WTC11 (cell line): ENCODE results near the gene FGFR1OP2.

Experiments
- ATF1 ChIP-seq: sonication (generic); formaldehyde crosslinking; IDR thresholded peaks from 2 replicates; pipeline ENCODE4 v1.8.1; 2023; ENCODE audit warnings: mild to moderate bottlenecking, moderate library complexity, missing genetic modification reagents
- CREB1 ChIP-seq: sonication (generic); formaldehyde crosslinking; IDR thresholded peaks from 2 replicates; pipeline ENCODE4 v1.8.0; 2023; ENCODE audit warnings: mild to moderate bottlenecking, missing genetic modification reagents
- CTCF ChIP-seq: fragments of 200-600 bp; IDR thresholded peaks from 2 replicates; pipeline ENCODE4 v1.8.0; 2022; ENCODE audit warnings: antibody characterized with exemption
- E2F4 ChIP-seq: sonication (generic); formaldehyde crosslinking; IDR thresholded peaks from 2 replicates; pipeline ENCODE4 v1.8.1; 2022; ENCODE audit warnings: low read depth, mild to moderate bottlenecking, moderate library complexity, missing genetic modification reagents, borderline replicate concordance
- IRF2 ChIP-seq: sonication (generic); formaldehyde crosslinking; IDR thresholded peaks from 2 replicates; pipeline ENCODE4 v1.8.0; 2022; ENCODE audit warnings: low read depth, missing genetic modification reagents, borderline replicate concordance
- JAZF1 ChIP-seq: fragments of 250-450 bp; sonication (Bioruptor Pico); IDR thresholded peaks from 2 replicates; pipeline ENCODE4 v1.9.0; 2021; ENCODE audit warnings: moderate library complexity, mild to moderate bottlenecking, inconsistent platforms
- JUN ChIP-seq: sonication (generic); formaldehyde crosslinking; IDR thresholded peaks from 2 replicates; pipeline ENCODE4 v1.8.0; 2023; ENCODE audit warnings: mild to moderate bottlenecking, missing genetic modification reagents
- MAX ChIP-seq: sonication (generic); formaldehyde crosslinking; IDR thresholded peaks from 2 replicates; pipeline ENCODE4 v1.8.0; 2022; ENCODE audit warnings: mild to moderate bottlenecking, missing genetic modification reagents
- SOX15 ChIP-seq: fragments of 250-450 bp; sonication (Bioruptor Pico); IDR thresholded peaks from 2 replicates; pipeline ENCODE4 v1.9.0; 2021; ENCODE audit warnings: mild to moderate bottlenecking
- STAT6 ChIP-seq: sonication (generic); formaldehyde crosslinking; conservative IDR thresholded peaks from 2 replicates; pipeline ENCODE4 v1.8.1; 2023; ENCODE audit warnings: mild to moderate bottlenecking, low read depth, missing genetic modification reagents, moderate library complexity
- TEAD1 ChIP-seq: sonication (generic); formaldehyde crosslinking; IDR thresholded peaks from 2 replicates; pipeline ENCODE4 v1.8.0; 2022; ENCODE audit warnings: mild to moderate bottlenecking, missing genetic modification reagents
- USF1 ChIP-seq: sonication (generic); formaldehyde crosslinking; IDR thresholded peaks from 2 replicates; pipeline ENCODE4 v1.8.0; 2022; ENCODE audit warnings: mild to moderate bottlenecking, missing genetic modification reagents
- ZMAT4 ChIP-seq: fragments of 250-450 bp; sonication (Bioruptor Pico); IDR thresholded peaks from 2 replicates; pipeline ENCODE4 v1.9.0; 2021; ENCODE audit warnings: mild to moderate bottlenecking
- ZNF317 ChIP-seq: sonication (generic); formaldehyde crosslinking; IDR thresholded peaks from 2 replicates; pipeline ENCODE4 v1.8.1; 2023; ENCODE audit warnings: low read depth, mild to moderate bottlenecking, moderate library complexity, missing genetic modification reagents, borderline replicate concordance

- TF ChIP-seq CTCF (no peak), IRF2 (no peak), E2F4 (no peak), STAT6 (CRISPR knock-in tag) (no peak), ZMAT4 (CRISPR knock-in tag) (no peak), TEAD1 (CRISPR knock-in tag) (no peak), ATF1 (CRISPR knock-in tag) (no peak), JAZF1 (no peak), MAX (CRISPR knock-in tag) (no peak), CREB1 (no peak), USF1 (no peak), SOX15 (CRISPR knock-in tag) (no peak), JUN (CRISPR knock-in tag) (no peak), ZNF317 (no peak)
Measured at GRCh38 chr12:26988703-26989102, 50.4 kb downstream of the FGFR1OP2 start.
